Measurements from ENCODE around the gene CPLX1.

The CPLX1 gene

GRCh38 chr4:831483-831805, 5.5 kb upstream of the CPLX1 start:
- no peak for DNase-seq

GRCh38 chr4:830601-831482, 4.9 kb upstream of the CPLX1 start:
- DNase-seq, result no peak

- no peak for DNase-seq
Measured at GRCh38 chr4:829761-830600, 4.1 kb upstream of the CPLX1 start.

- no peak for DNase-seq
Measured at GRCh38 chr4:829291-829690, 3.4 kb upstream of the CPLX1 start.

- DNase-seq, result no peak
Measured at GRCh38 chr4:828641-829271, 2.8 kb upstream of the CPLX1 start.

GRCh38 chr4:827209-828081, 1.5 kb upstream of the CPLX1 start:
- no peak for DNase-seq

- DNase-seq, result no peak
Measured at GRCh38 chr4:826508-827208, 729 bp upstream of the CPLX1 start.

GRCh38 chr4:825063-825970, 612 bp downstream of the CPLX1 start:
- DNase-seq, result no peak

GRCh38 chr4:824461-825062, 1.4 kb downstream of the CPLX1 start:
- DNase-seq, result no peak

- DNase-seq, result no peak
Measured at GRCh38 chr4:823761-824460, 2.0 kb downstream of the CPLX1 start.

- no peak for DNase-seq
Measured at GRCh38 chr4:823176-823760, 2.7 kb downstream of the CPLX1 start.

GRCh38 chr4:822361-823175, 3.4 kb downstream of the CPLX1 start:
- DNase-seq, result no peak

- no peak for DNase-seq
Measured at GRCh38 chr4:821631-822030, 4.3 kb downstream of the CPLX1 start.

- no peak for DNase-seq
Measured at GRCh38 chr4:821181-821591, 4.7 kb downstream of the CPLX1 start.

GRCh38 chr4:820230-821172, 5.4 kb downstream of the CPLX1 start:
- no peak for DNase-seq

- no peak for DNase-seq
Measured at GRCh38 chr4:819401-820229, 6.3 kb downstream of the CPLX1 start.

Measured in NCI-H1436 treated with DMSO at 0.1 percent for 48 hours (cell line).